SK-N-MC (cell line): Measurements from ENCODE around the gene PDE8A.

ENCODE experiments used
- EZH2 ChIP-seq: fragments of 200-600 bp; sonication (generic); IDR thresholded peaks from one replicate; pipeline ENCODE4 v1.6.1; 2017; ENCODE audit warnings: antibody characterized with exemption
- POLR2AphosphoS5 ChIP-seq: IDR thresholded peaks from 2 replicates; pipeline ENCODE4 v1.6.1; 2012; ENCODE audit warnings: mild to moderate bottlenecking, low read depth, low read length, borderline replicate concordance

GRCh38 chr15:85104584-85104983 is 122.9 kb downstream of the PDE8A start:
- no peak for TF ChIP-seq POLR2AphosphoS5
- TF ChIP-seq EZH2, result no peak
